Activated CD8-positive, alpha-beta T cell treated with anti-CD3 and anti-CD28 coated beads for 36 hours (primary cell): ENCODE data around the gene COL8A1. TPM values are rescaled to one million over a fixed set of nuclear protein-coding genes. Genes with fewer than 3 reads are reported as not detected.

Experiments
- ATAC-seq: fragments of 200-7000 bp; cut with Tn5 transposase; one replicate; pipeline ENCODE4 v1.10.0; 2021; ENCODE audit warnings: mild to moderate bottlenecking, moderate library complexity
- CTCF ChIA-PET: fragments of 350-600 bp; sonication (Branson Sonifier 250); formaldehyde crosslinking; loops from one replicate; lab custom pipeline; 2021; ENCODE audit warnings: antibody characterized with exemption; lab: Charles Lee
- POLR2A ChIA-PET: fragments of 350-600 bp; sonication (Branson Sonifier 250); formaldehyde crosslinking; loops from one replicate; lab custom pipeline; 2021; ENCODE audit warnings: antibody characterized with exemption; lab: Charles Lee
- DNase-seq: peaks from one replicate; pipeline ENCODE4 v3.0.0-alpha.2; 2020
- H3K27ac Mint-ChIP-seq: one replicate; pipeline ENCODE4 v1.8.0; 2021; ENCODE audit warnings: mild to moderate bottlenecking, mixed read lengths
- H3K27me3 Mint-ChIP-seq: one replicate; pipeline ENCODE4 v1.8.0; 2021; ENCODE audit warnings: mixed read lengths
- H3K36me3 Mint-ChIP-seq: one replicate; pipeline ENCODE4 v1.8.0; 2021; ENCODE audit warnings: low read depth, mixed read lengths
- H3K4me1 Mint-ChIP-seq: one replicate; pipeline ENCODE4 v1.8.0; 2021; ENCODE audit warnings: low read depth, mixed read lengths
- H3K4me3 Mint-ChIP-seq: one replicate; pipeline ENCODE4 v1.8.0; 2021; ENCODE audit warnings: mild to moderate bottlenecking, moderate library complexity, mixed read lengths
- H3K9me3 Mint-ChIP-seq: one replicate; pipeline ENCODE4 v1.8.0; 2021; ENCODE audit warnings: mixed read lengths
- CTCF ChIP-seq: fragments of 200-600 bp; IDR thresholded peaks from one replicate; pipeline ENCODE4 v1.8.0; 2022; ENCODE audit warnings: antibody characterized with exemption, mild to moderate bottlenecking
- intact Hi-C: fragments of 100-400 bp; cut with micrococcal nuclease; formaldehyde crosslinking; loops from one replicate; pipeline ENCODE4 v1.10.0; 2022
- total RNA-seq, 2 experiments: library from RNA; stranded (reverse); gene quantifications; one replicate each; pipeline ENCODE4 v1.2.3, GENCODE V29; 2021

COL8A1 gene
- total RNA-seq, 2 experiments from 2014 or later, result not detected

- TF ChIP-seq CTCF, result no peak
These were observed 10.1 kb downstream of the COL8A1 start for GRCh38 chr3:99648516-99648915.

GRCh38 chr3:99651531-99651930 lies 13.1 kb downstream of the COL8A1 start:
- POLR2A ChIA-PET, result no interaction called here
- CTCF ChIA-PET, result no interaction called here
- no peak for ATAC-seq
- H3K36me3 Mint-ChIP-seq, result no peaks in the 10 kb centered on the region
- H3K9me3 Mint-ChIP-seq, result no peaks in the 10 kb centered on the region
- peaks cover 2% of the 10 kb centered on the region for H3K27me3 Mint-ChIP-seq
- H3K27ac Mint-ChIP-seq, result no peak overlapping the region
- H3K4me1 Mint-ChIP-seq, result no peaks in the 10 kb centered on the region
- no peak for DNase-seq
- TF ChIP-seq CTCF, result no peak
- H3K4me3 Mint-ChIP-seq, result no peak overlapping the region
- intact Hi-C loops, result no loop called here

More at GRCh38 chr3:99648516-99648915, 10.1 kb downstream of the COL8A1 start:
- CTCF ChIA-PET, result no interaction called here
- no peak overlapping the region for H3K27ac Mint-ChIP-seq
- DNase-seq, result no peak
- intact Hi-C loops, result no loop called here
- peaks cover 5% of the 10 kb centered on the region for H3K27me3 Mint-ChIP-seq
- POLR2A ChIA-PET, result no interaction called here
- H3K4me1 Mint-ChIP-seq, result no peaks in the 10 kb centered on the region
- H3K36me3 Mint-ChIP-seq, result no peaks in the 10 kb centered on the region
- H3K4me3 Mint-ChIP-seq, result no peak overlapping the region
- ATAC-seq, result no peak
- H3K9me3 Mint-ChIP-seq, result no peaks in the 10 kb centered on the region

- CTCF ChIA-PET, result interaction anchor here (1.0 to 1.5 kb wide), 3 partner anchors 9 to 31 kb away, joined by 3 to 5 read pairs (median 4); no protein-coding TSS in a partner anchor
These were observed 18.2 kb downstream of the COL8A1 start for GRCh38 chr3:99656624-99657023.

GRCh38 chr3:99658274-99658673 lies 19.9 kb downstream of the COL8A1 start:
- peaks cover 5% of the 10 kb centered on the region for H3K27me3 Mint-ChIP-seq
- ATAC-seq, result no peak
- no peaks in the 10 kb centered on the region for H3K36me3 Mint-ChIP-seq
- no peak overlapping the region for H3K27ac Mint-ChIP-seq
- no peaks in the 10 kb centered on the region for H3K9me3 Mint-ChIP-seq
- intact Hi-C loops, result no loop called here
- TF ChIP-seq CTCF, result no peak
- H3K4me1 Mint-ChIP-seq, result no peaks in the 10 kb centered on the region
- no peak for DNase-seq
- H3K4me3 Mint-ChIP-seq, result no peak overlapping the region
- POLR2A ChIA-PET, result no interaction called here
- CTCF ChIA-PET, result no interaction called here

More at GRCh38 chr3:99656624-99657023, 18.2 kb downstream of the COL8A1 start:
- H3K9me3 Mint-ChIP-seq, result no peaks in the 10 kb centered on the region
- H3K27me3 Mint-ChIP-seq, result peaks cover 3% of the 10 kb centered on the region
- ATAC-seq (no peak), DNase-seq (no peak)
- no peaks in the 10 kb centered on the region for H3K4me1 Mint-ChIP-seq
- H3K36me3 Mint-ChIP-seq, result no peaks in the 10 kb centered on the region
- H3K4me3 Mint-ChIP-seq, result no peak overlapping the region
- no peak overlapping the region for H3K27ac Mint-ChIP-seq
- no peak for TF ChIP-seq CTCF
- POLR2A ChIA-PET, result no interaction called here
- intact Hi-C loops, result no loop called here

- Mint-ChIP-seq H3K4me1 (no peaks in the 10 kb centered on the region), H3K36me3 (no peaks in the 10 kb centered on the region), H3K4me3 (no peak overlapping the region), H3K27ac (no peak overlapping the region), H3K27me3 (peaks cover 5% of the 10 kb centered on the region), H3K9me3 (no peaks in the 10 kb centered on the region)
- ATAC-seq (peak; percentile 70), DNase-seq (peak; percentile 21)
- TF ChIP-seq CTCF, result no peak
- intact Hi-C loops, result no loop called here
- POLR2A ChIA-PET, result no interaction called here
- CTCF ChIA-PET, result no interaction called here
These were observed 20.6 kb downstream of the COL8A1 start for GRCh38 chr3:99659032-99659431.
